Measurements from ENCODE around the gene NPC2. TPM values are rescaled to one million over a fixed set of nuclear protein-coding genes. Genes with fewer than 3 reads are reported as not detected.

The NPC2 gene
- total and polyA plus RNA-seq, 2 donors (not counting 3 experiments of a cell fraction or from before 2014, with no cell fraction given): 203 to 406 TPM

- no peak overlapping the region for H3K9ac ChIP-seq (replicated peaks; ENCODE audit: extremely low read depth, insufficient read depth, low read length)
- peaks cover 5% of the 10 kb centered on the region for H3K4me1 ChIP-seq (ENCODE audit: control insufficient read depth, extremely low read depth, insufficient read depth, low read length)
- FAIRE-seq (peak; percentile 66), DNase-seq (ENCODE audit: low read depth, low spot score) (no peak)
- no peaks in the 10 kb centered on the region for H3K9me3 ChIP-seq (replicated peaks; ENCODE audit: control insufficient read depth, insufficient read depth, low read length)
- no peaks in the 10 kb centered on the region for H3K27me3 ChIP-seq (ENCODE audit: control insufficient read depth in 2 of 2, insufficient read depth in 2 of 2, low read length in 2 of 2)
- no TSS peak for BruUV-seq (replicated peaks)
- TF ChIP-seq POLR2A (IDR thresholded peaks at IDR 0.05; ENCODE audit: low read depth, low read length): no peak
- TF ChIP-seq GATA2 (IDR thresholded peaks at IDR 0.05; ENCODE audit: insufficient read depth, insufficient read length, low read depth, low read length): no peak
- TF ChIP-seq POLR2AphosphoS5 (IDR thresholded peaks at IDR 0.05; ENCODE audit: insufficient read depth, low read depth, low read length): no peak
- POLR2A ChIA-PET: no interaction called here
- no peaks in the 10 kb centered on the region for H3K9me1 ChIP-seq (replicated peaks; ENCODE audit: control insufficient read depth, extremely low read depth, insufficient read depth, low read length)
- H4K20me1 ChIP-seq (replicated peaks; ENCODE audit: control insufficient read depth, extremely low read depth, insufficient read depth, low read length): no peaks in the 10 kb centered on the region
- no peak overlapping the region for H3K27ac ChIP-seq (ENCODE audit: insufficient read depth, low read depth, low read length)
- no peaks in the 10 kb centered on the region for H3K79me2 ChIP-seq (ENCODE audit: control insufficient read depth, insufficient read depth, low read length)
- H3K36me3 ChIP-seq (ENCODE audit: control insufficient read depth in 2 of 2, extremely low read depth in 1 of 2, insufficient read depth in 2 of 2, low read length in 2 of 2): peaks cover 11 to 14% of the 10 kb centered on the region in 2 experiments
- intact Hi-C loops (cut with micrococcal nuclease) (no loop called here), dilution Hi-C loops (cut with MboI; ENCODE audit: extremely low pct_ligation_motif_present, low sequenced_read_pairs) (no loop called here)
- no peak overlapping the region for H2AFZ ChIP-seq (ENCODE audit: low read depth, low read length)
- CTCF ChIA-PET: interaction anchor here (0.9 kb wide), 1 partner anchor 18 kb away, joined by 5 read pairs; no protein-coding TSS in a partner anchor
- no peak overlapping the region for H3K4me3 ChIP-seq (replicated peaks in 1 of 3; ENCODE audit: insufficient read depth in 1 of 3, low read depth in 1 of 3, low read length in 3 of 3)
- no peak overlapping the region for H3K4me2 ChIP-seq (ENCODE audit: insufficient read depth, low read length)
These were observed 17.4 kb downstream of the NPC2 start for GRCh38 chr14:74475678-74476077.

GRCh38 chr14:74474376-74474775 lies 18.7 kb downstream of the NPC2 start:
- dilution Hi-C loops (cut with MboI; ENCODE audit: extremely low pct_ligation_motif_present, low sequenced_read_pairs): no loop called here
- POLR2A ChIA-PET: no interaction called here
- Histone ChIP-seq H4K20me1 (replicated peaks; ENCODE audit: control insufficient read depth, extremely low read depth, insufficient read depth, low read length) (no peaks in the 10 kb centered on the region), H3K4me1 (ENCODE audit: control insufficient read depth, extremely low read depth, insufficient read depth, low read length) (peaks cover 5% of the 10 kb centered on the region), H2AFZ (ENCODE audit: low read depth, low read length) (no peak overlapping the region), H3K4me2 (ENCODE audit: insufficient read depth, low read length) (no peak overlapping the region), H3K9ac (replicated peaks; ENCODE audit: extremely low read depth, insufficient read depth, low read length) (no peak overlapping the region), H3K27ac (ENCODE audit: insufficient read depth, low read depth, low read length) (no peak overlapping the region), H3K79me2 (ENCODE audit: control insufficient read depth, insufficient read depth, low read length) (no peaks in the 10 kb centered on the region), H3K9me1 (replicated peaks; ENCODE audit: control insufficient read depth, extremely low read depth, insufficient read depth, low read length) (no peaks in the 10 kb centered on the region), H3K9me3 (replicated peaks; ENCODE audit: control insufficient read depth, insufficient read depth, low read length) (no peaks in the 10 kb centered on the region), H3K36me3 (ENCODE audit: control insufficient read depth in 2 of 2, extremely low read depth in 1 of 2, insufficient read depth in 2 of 2, low read length in 2 of 2) (peaks cover 0 to 12% of the 10 kb centered on the region in 2 experiments), H3K27me3 (ENCODE audit: control insufficient read depth in 2 of 2, insufficient read depth in 2 of 2, low read length in 2 of 2) (no peaks in the 10 kb centered on the region), H3K4me3 (replicated peaks in 1 of 3; ENCODE audit: insufficient read depth in 1 of 3, low read depth in 1 of 3, low read length in 3 of 3) (no peak overlapping the region)
- BruUV-seq (replicated peaks): no TSS peak
- CTCF ChIA-PET: interaction anchor here (1.0 kb wide), 1 partner anchor 10 kb away, joined by 3 read pairs; no protein-coding TSS in a partner anchor
- FAIRE-seq (no peak), DNase-seq (ENCODE audit: low read depth, low spot score) (no peak)
- TF ChIP-seq FOS (IDR thresholded peaks at IDR 0.05; ENCODE audit: borderline replicate concordance, insufficient read depth, low read length) (no peak), MAX (IDR thresholded peaks at IDR 0.05; ENCODE audit: insufficient read depth, insufficient read length) (no peak), EZH2 (IDR thresholded peaks at IDR 0.05; ENCODE audit: borderline replicate concordance, low read depth, low read length, severe bottlenecking) (no peak)
- intact Hi-C loops (cut with micrococcal nuclease): no loop called here
